ENCODE data around the gene HOXD9.

Gene HOXD9

DNA sequence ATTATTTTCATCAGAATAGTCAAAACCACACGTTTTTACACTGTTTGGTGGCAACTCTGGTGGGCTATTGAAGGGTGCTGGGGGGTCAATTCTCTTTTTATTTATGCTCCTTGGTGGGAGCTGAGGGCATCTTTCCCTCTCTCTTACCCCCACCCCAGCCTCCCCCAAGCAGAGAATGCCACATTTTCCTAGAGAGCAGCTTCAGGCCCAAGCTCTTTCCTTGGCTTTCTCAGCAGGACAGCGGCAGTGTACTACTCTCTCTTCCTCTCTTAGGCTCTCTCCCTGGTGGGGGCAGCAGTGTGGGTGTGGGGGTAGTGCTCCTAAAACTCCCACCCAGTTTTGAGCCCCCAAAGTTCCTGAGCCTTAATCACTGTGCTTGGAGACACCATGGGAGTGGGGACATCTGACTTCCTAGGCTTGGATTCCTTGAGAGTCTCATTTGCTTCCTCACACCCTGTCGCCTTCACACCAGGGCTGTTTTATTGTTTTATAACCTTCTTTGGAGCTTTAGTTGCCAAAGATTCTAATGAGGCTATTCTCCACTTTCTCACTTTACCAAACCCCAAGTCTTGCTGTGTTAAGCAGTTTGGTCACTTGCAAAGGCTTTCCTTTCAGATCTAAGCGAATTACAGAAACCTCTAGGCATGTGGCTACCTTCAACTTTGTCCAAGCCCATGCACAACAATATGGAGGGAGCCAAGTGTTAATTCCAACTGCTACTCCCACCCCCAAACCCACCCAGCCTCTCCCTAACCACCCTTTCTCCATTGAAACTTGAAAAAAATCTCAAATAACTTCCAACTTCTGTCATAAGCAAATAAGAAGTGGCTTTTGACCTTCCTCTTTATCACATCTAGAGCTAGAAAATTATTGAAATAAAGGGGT, 22.8 kb downstream of the HOXD9 start:
- Histone ChIP-seq H3K4me3 (ENCODE audit: control insufficient read depth in 1 of 7, extremely low read depth in 1 of 7, insufficient read depth in 4 of 7, low read depth in 2 of 7, low read length in 6 of 7) (no peak overlapping the region), H3K27ac (ENCODE audit: insufficient read depth in 1 of 2, low read depth in 1 of 2, low read length in 2 of 2, poor library complexity in 1 of 2, severe bottlenecking in 2 of 2) (no peak overlapping the region), H3K36me3 (ENCODE audit: control insufficient read depth in 4 of 4, insufficient read depth in 4 of 4, low read length in 3 of 4) (no peaks in the 10 kb centered on the region), H3K27me3 (replicated peaks in 2 of 5; ENCODE audit: control insufficient read depth in 4 of 5, insufficient read depth in 5 of 5, low read length in 4 of 5) (peaks cover 17 to 97% (median 64%) of the 10 kb centered on the region in 5 experiments), H3K9me3 (ENCODE audit: control extremely low read depth in 1 of 5, control insufficient read depth in 4 of 5, insufficient read depth in 2 of 5, low read depth in 1 of 5, low read length in 4 of 5) (peaks cover 0 to 2% (median 0%) of the 10 kb centered on the region in 5 experiments), H3K4me1 (ENCODE audit: control extremely low read depth in 1 of 4, control insufficient read depth in 4 of 4, insufficient read depth in 4 of 4, low read length in 3 of 4) (peaks cover 0 to 5% (median 3%) of the 10 kb centered on the region in 4 experiments)
- ChIA-PET POLR2A (no interaction called here), CTCF (interaction anchor here (0.7 to 7.3 kb wide), 9 partner anchors 10 to 1003 kb away, joined by 3 to 74 read pairs (median 5); no protein-coding TSS in a partner anchor)
- no peak for DNase-seq
- 100% methylated on average over 1 of the region's 4 CpGs for WGBS (ENCODE audit: insufficient coverage)

- POLR2A ChIA-PET, result no interaction called here
- peaks cover 17 to 97% (median 67%) of the 10 kb centered on the region in 5 experiments for H3K27me3 ChIP-seq (replicated peaks in 2 of 5; ENCODE audit: control insufficient read depth in 4 of 5, insufficient read depth in 5 of 5, low read length in 4 of 5)
- peaks cover 0 to 3% (median 0%) of the 10 kb centered on the region in 5 experiments for H3K9me3 ChIP-seq (ENCODE audit: control extremely low read depth in 1 of 5, control insufficient read depth in 4 of 5, insufficient read depth in 2 of 5, low read depth in 1 of 5, low read length in 4 of 5)
- CTCF ChIA-PET, result interaction anchor here (0.9 to 4.7 kb wide), 4 partner anchors 13 to 1002 kb away, joined by 4 to 26 read pairs (median 5); no protein-coding TSS in a partner anchor
- no peaks in the 10 kb centered on the region for H3K4me1 ChIP-seq (ENCODE audit: control extremely low read depth in 1 of 4, control insufficient read depth in 4 of 4, insufficient read depth in 4 of 4, low read length in 3 of 4)
- no peaks in the 10 kb centered on the region for H3K36me3 ChIP-seq (ENCODE audit: control insufficient read depth in 4 of 4, insufficient read depth in 4 of 4, low read length in 3 of 4)
- no peak for DNase-seq
- 26% methylated on average over 4 of the region's 6 CpGs for WGBS (ENCODE audit: insufficient coverage)
- H3K4me3 ChIP-seq (ENCODE audit: control insufficient read depth in 1 of 7, extremely low read depth in 1 of 7, insufficient read depth in 4 of 7, low read depth in 2 of 7, low read length in 6 of 7), result no peak overlapping the region
- H3K27ac ChIP-seq (ENCODE audit: insufficient read depth in 1 of 2, low read depth in 1 of 2, low read length in 2 of 2, poor library complexity in 1 of 2, severe bottlenecking in 2 of 2), result no peak overlapping the region
Observed at GRCh38 chr2:176146101-176146500, 23.6 kb downstream of the HOXD9 start.

DNA sequence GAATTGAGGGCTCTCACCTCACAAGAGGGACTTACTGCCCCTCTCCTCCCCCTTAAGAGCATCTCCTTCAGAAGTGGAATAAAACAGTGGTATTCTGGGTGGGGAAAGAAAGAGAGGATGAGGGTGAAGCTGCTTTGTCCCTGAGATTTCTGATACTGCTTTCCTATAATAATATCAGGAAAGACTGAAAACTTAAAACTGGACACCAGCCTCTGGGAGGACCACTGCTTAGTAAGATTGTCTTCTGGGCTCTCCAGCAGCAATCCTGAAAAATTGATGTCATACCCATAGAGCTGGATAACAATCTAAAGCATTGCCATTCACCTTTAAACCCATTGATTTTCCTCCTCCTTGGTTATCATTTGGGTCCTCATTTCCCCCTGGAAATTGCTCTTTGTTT, 24.1 kb downstream of the HOXD9 start:
- Histone ChIP-seq H3K9me3 (ENCODE audit: control extremely low read depth in 1 of 5, control insufficient read depth in 4 of 5, insufficient read depth in 2 of 5, low read depth in 1 of 5, low read length in 4 of 5) (peaks cover 0 to 3% (median 0%) of the 10 kb centered on the region in 5 experiments), H3K27ac (ENCODE audit: insufficient read depth in 1 of 2, low read depth in 1 of 2, low read length in 2 of 2, poor library complexity in 1 of 2, severe bottlenecking in 2 of 2) (no peak overlapping the region), H3K36me3 (ENCODE audit: control insufficient read depth in 4 of 4, insufficient read depth in 4 of 4, low read length in 3 of 4) (no peaks in the 10 kb centered on the region), H3K27me3 (replicated peaks in 2 of 5; ENCODE audit: control insufficient read depth in 4 of 5, insufficient read depth in 5 of 5, low read length in 4 of 5) (peaks cover 17 to 97% (median 69%) of the 10 kb centered on the region in 5 experiments), H3K4me3 (ENCODE audit: control insufficient read depth in 1 of 7, extremely low read depth in 1 of 7, insufficient read depth in 4 of 7, low read depth in 2 of 7, low read length in 6 of 7) (no peak overlapping the region), H3K4me1 (ENCODE audit: control extremely low read depth in 1 of 4, control insufficient read depth in 4 of 4, insufficient read depth in 4 of 4, low read length in 3 of 4) (peaks cover 0 to 2% (median 0%) of the 10 kb centered on the region in 4 experiments)
- ChIA-PET CTCF (interaction anchor here (0.9 to 4.7 kb wide), 4 partner anchors 13 to 1002 kb away, joined by 4 to 26 read pairs (median 5); no protein-coding TSS in a partner anchor), POLR2A (no interaction called here)
- DNase-seq, result no peak

DNA sequence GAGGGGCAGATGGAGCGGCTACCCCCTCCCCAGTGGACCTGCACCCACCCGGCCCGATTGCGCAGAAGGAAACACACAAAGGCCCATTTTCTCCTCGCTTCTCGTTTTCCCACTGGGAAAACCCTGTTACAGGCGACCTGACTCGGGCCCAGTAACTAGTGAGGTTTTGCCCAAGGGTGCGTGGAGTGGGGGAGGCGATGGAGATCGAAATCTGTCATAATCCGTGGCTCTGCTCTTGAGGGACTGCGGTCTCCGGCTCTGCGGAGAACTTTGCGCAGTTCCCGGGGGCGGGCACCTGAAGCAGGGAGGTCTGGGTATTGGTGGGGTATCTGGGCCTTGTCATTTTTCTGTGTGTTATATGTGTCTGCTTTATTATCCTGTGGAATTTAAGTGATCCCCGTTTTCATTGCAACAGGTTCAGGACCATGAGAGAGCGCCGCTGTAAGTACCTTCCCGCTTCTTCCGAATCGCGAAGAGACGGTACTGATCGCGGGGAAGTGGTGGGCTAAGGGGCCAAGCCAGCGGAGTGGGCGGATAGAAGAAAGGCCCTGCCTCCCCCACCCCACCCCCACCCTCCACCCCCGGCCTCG, 24.8 kb downstream of the HOXD9 start:
- no peak for DNase-seq
- no peak overlapping the region for H3K27ac ChIP-seq (ENCODE audit: insufficient read depth in 1 of 2, low read depth in 1 of 2, low read length in 2 of 2, poor library complexity in 1 of 2, severe bottlenecking in 2 of 2)
- H3K27me3 ChIP-seq (replicated peaks in 2 of 5; ENCODE audit: control insufficient read depth in 4 of 5, insufficient read depth in 5 of 5, low read length in 4 of 5), result peaks cover 15 to 97% (median 64%) of the 10 kb centered on the region in 5 experiments
- H3K4me3 ChIP-seq (ENCODE audit: control insufficient read depth in 1 of 7, extremely low read depth in 1 of 7, insufficient read depth in 4 of 7, low read depth in 2 of 7, low read length in 6 of 7), result no peak overlapping the region
- 12% methylated on average over 18 of the region's 32 CpGs for WGBS (ENCODE audit: insufficient coverage)
- ChIA-PET CTCF (interaction anchor here (0.8 to 1.7 kb wide), 3 partner anchors 14 to 238 kb away, joined by 3 to 6 read pairs (median 4); no protein-coding TSS in a partner anchor), POLR2A (no interaction called here)
- H3K9me3 ChIP-seq (ENCODE audit: control extremely low read depth in 1 of 5, control insufficient read depth in 4 of 5, insufficient read depth in 2 of 5, low read depth in 1 of 5, low read length in 4 of 5), result peaks cover 0 to 3% (median 0%) of the 10 kb centered on the region in 5 experiments
- H3K4me1 ChIP-seq (ENCODE audit: control extremely low read depth in 1 of 4, control insufficient read depth in 4 of 4, insufficient read depth in 4 of 4, low read length in 3 of 4), result peaks cover 0 to 5% (median 1%) of the 10 kb centered on the region in 4 experiments
- no peaks in the 10 kb centered on the region for H3K36me3 ChIP-seq (ENCODE audit: control insufficient read depth in 4 of 4, insufficient read depth in 4 of 4, low read length in 3 of 4)

GRCh38 chr2:176147800-176148496, 25.4 kb downstream of the HOXD9 start:
- 14% methylated on average over 28 of the region's 31 CpGs for WGBS (ENCODE audit: insufficient coverage)
- ChIA-PET CTCF (interaction anchor here (0.8 kb wide), 1 partner anchor 15 kb away, joined by 3 read pairs; no protein-coding TSS in a partner anchor), POLR2A (no interaction called here)
- Histone ChIP-seq H3K9me3 (ENCODE audit: control extremely low read depth in 1 of 5, control insufficient read depth in 4 of 5, insufficient read depth in 2 of 5, low read depth in 1 of 5, low read length in 4 of 5) (peaks cover 0 to 3% (median 0%) of the 10 kb centered on the region in 5 experiments), H3K27ac (ENCODE audit: insufficient read depth in 1 of 2, low read depth in 1 of 2, low read length in 2 of 2, poor library complexity in 1 of 2, severe bottlenecking in 2 of 2) (no peak overlapping the region), H3K27me3 (replicated peaks in 2 of 5; ENCODE audit: control insufficient read depth in 4 of 5, insufficient read depth in 5 of 5, low read length in 4 of 5) (peaks cover 15 to 97% (median 60%) of the 10 kb centered on the region in 5 experiments), H3K4me1 (ENCODE audit: control extremely low read depth in 1 of 4, control insufficient read depth in 4 of 4, insufficient read depth in 4 of 4, low read length in 3 of 4) (peaks cover 0 to 9% (median 1%) of the 10 kb centered on the region in 4 experiments), H3K36me3 (ENCODE audit: control insufficient read depth in 4 of 4, insufficient read depth in 4 of 4, low read length in 3 of 4) (no peaks in the 10 kb centered on the region), H3K4me3 (ENCODE audit: control insufficient read depth in 1 of 7, extremely low read depth in 1 of 7, insufficient read depth in 4 of 7, low read depth in 2 of 7, low read length in 6 of 7) (no peak overlapping the region)
- no peak for DNase-seq

DNA sequence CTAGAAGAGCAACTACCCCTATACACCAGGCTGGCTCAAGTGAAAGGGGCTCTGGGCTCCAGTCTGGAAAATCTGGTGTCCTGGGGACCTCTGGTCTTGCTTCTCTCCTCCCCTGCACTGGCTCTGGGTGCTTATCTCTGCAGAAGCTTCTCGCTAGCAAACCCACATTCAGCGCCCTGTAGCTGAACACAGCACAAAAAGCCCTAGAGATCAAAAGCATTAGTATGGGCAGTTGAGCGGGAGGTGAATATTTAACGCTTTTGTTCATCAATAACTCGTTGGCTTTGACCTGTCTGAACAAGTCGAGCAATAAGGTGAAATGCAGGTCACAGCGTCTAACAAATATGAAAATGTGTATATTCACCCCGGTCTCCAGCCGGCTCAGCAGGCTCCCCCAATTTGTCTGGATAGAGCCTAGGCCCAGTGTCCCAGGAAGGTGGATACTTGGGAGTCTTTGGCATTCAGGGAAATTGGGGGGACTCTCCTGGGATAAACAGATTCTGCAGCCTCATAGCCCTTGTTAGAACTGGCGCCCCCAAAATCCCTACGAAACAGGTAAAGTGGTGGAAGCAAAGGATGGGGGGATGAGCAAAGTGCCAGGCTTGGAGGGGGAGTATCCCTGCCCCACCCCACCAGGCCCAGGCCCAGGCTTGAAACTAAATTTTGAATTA, 26.4 kb downstream of the HOXD9 start:
- Histone ChIP-seq H3K36me3 (ENCODE audit: control insufficient read depth in 4 of 4, insufficient read depth in 4 of 4, low read length in 3 of 4) (no peaks in the 10 kb centered on the region), H3K27ac (ENCODE audit: insufficient read depth in 1 of 2, low read depth in 1 of 2, low read length in 2 of 2, poor library complexity in 1 of 2, severe bottlenecking in 2 of 2) (no peak overlapping the region), H3K9me3 (ENCODE audit: control extremely low read depth in 1 of 5, control insufficient read depth in 4 of 5, insufficient read depth in 2 of 5, low read depth in 1 of 5, low read length in 4 of 5) (peaks cover 0 to 3% (median 0%) of the 10 kb centered on the region in 5 experiments), H3K4me1 (ENCODE audit: control extremely low read depth in 1 of 4, control insufficient read depth in 4 of 4, insufficient read depth in 4 of 4, low read length in 3 of 4) (peaks cover 0 to 9% (median 1%) of the 10 kb centered on the region in 4 experiments), H3K27me3 (replicated peaks in 2 of 5; ENCODE audit: control insufficient read depth in 4 of 5, insufficient read depth in 5 of 5, low read length in 4 of 5) (peaks cover 17 to 97% (median 60%) of the 10 kb centered on the region in 5 experiments), H3K4me3 (ENCODE audit: control insufficient read depth in 1 of 7, extremely low read depth in 1 of 7, insufficient read depth in 4 of 7, low read depth in 2 of 7, low read length in 6 of 7) (no peak overlapping the region)
- POLR2A ChIA-PET, result no interaction called here
- DNase-seq, result no peak
- WGBS (ENCODE audit: insufficient coverage), result 23% methylated on average over 9 of the region's 11 CpGs
- CTCF ChIA-PET, result interaction anchor here (0.8 kb wide), 1 partner anchor 491 kb away, joined by 4 read pairs; no protein-coding TSS in a partner anchor
